K562 (cell line): ENCODE data around the gene CEP89. TPM values are rescaled to one million over a fixed set of nuclear protein-coding genes. Genes with fewer than 3 reads are reported as not detected.

Source experiments
- ATAC-seq: fragments of 200-7000 bp; cut with Tn5 transposase; 3 replicates; pipeline ENCODE4 v1.9.1; 2020; ENCODE audit warnings: moderate library complexity
- BruUV-seq: library from RNA; stranded (reverse); fragments of 400-500 nt; replicated peaks from 2 replicates; lab custom pipeline; 2021; lab: Mats Ljungman, UMichigan
- CTCF ChIA-PET: fragments of 300-600 bp; formaldehyde crosslinking; extraction: SDS; loops from one replicate; lab custom pipeline; 2021; ENCODE audit warnings: low intra/inter-chr PET ratio; lab: Yijun Ruan, JAX
- POLR2A ChIA-PET: fragments of 300-600, 350-650 bp; sonication (Branson Sonifier 250); formaldehyde crosslinking; extraction: SDS; loops from one replicate; lab custom pipeline; 2021; ENCODE audit warnings: antibody characterized with exemption, inconsistent platforms; lab: Yijun Ruan, JAX
- DNase-seq, 4 experiments: peaks; one replicate each; pipeline versions ENCODE4 v3.0.0 to v3.0.0-alpha.2; 2011 to 2018; ENCODE audit warnings: low spot score in 3 of 4, mixed read lengths in 3 of 4; ENCODE audit errors: extremely low read depth in 1 of 4
- FAIRE-seq: peaks from 2 replicates; lab custom pipeline; 2011; peaks lifted over from hg19 to GRCh38; lab: Jason Lieb, UNC
- H2AFZ ChIP-seq: 2 replicates; pipeline ENCODE4 v1.6.0; 2011; ENCODE audit warnings: low read depth, low read length, control low read depth, inconsistent platforms
- H3K27ac ChIP-seq: fragments of 200-600 bp; 3 replicates; pipeline ENCODE4 v1.8.0; 2011; ENCODE audit warnings: low read depth, mild to moderate bottlenecking, control low read depth, inconsistent platforms, low read length, moderate library complexity, mixed read lengths; ENCODE audit errors: extremely low read depth
- H3K27me3 ChIP-seq, 2 experiments: fragments of 300-600 bp in 1 of 2; 2 replicates in 1 of 2; 3 replicates in 1 of 2; pipeline versions ENCODE4 v1.6.0 to v1.8.0; 2011; ENCODE audit warnings: inconsistent platforms in 2 of 2, low read length in 2 of 2, mild to moderate bottlenecking in 1 of 2, mixed read lengths in 1 of 2, moderate library complexity in 1 of 2; ENCODE audit not compliant: control insufficient read depth in 2 of 2, insufficient read depth in 2 of 2
- H3K36me3 ChIP-seq: fragments of 300-600 bp; 3 replicates; pipeline ENCODE4 v1.8.0; 2011; ENCODE audit warnings: mild to moderate bottlenecking, low read length, inconsistent platforms; ENCODE audit not compliant: control insufficient read depth, insufficient read depth
- H3K4me1 ChIP-seq, 2 experiments: fragments of 200-600 bp in 1 of 2; replicated peaks in 1 of 2; 2 replicates in 1 of 2; 3 replicates in 1 of 2; pipeline versions ENCODE4 v1.5.1 to v1.8.0; 2011; ENCODE audit warnings: inconsistent platforms in 2 of 2, low read length in 2 of 2, mild to moderate bottlenecking in 1 of 2, mixed read lengths in 1 of 2, moderate library complexity in 1 of 2; ENCODE audit not compliant: control insufficient read depth in 2 of 2, insufficient read depth in 2 of 2
- H3K4me2 ChIP-seq: 2 replicates; pipeline ENCODE4 v1.6.1; 2011; ENCODE audit warnings: low read length, control low read depth, inconsistent platforms, mixed read lengths; ENCODE audit not compliant: insufficient read depth
- H3K4me3 ChIP-seq: fragments of 200-600 bp; sonication (generic), shearing (Covaris generic); 2 replicates; pipeline ENCODE4 v1.5.1; 2016; ENCODE audit warnings: control low read depth, inconsistent platforms
- H3K79me2 ChIP-seq: fragments of 200-600 bp; 3 replicates; pipeline ENCODE4 v1.8.0; 2011; ENCODE audit warnings: low read length, inconsistent platforms; ENCODE audit not compliant: control insufficient read depth, insufficient read depth
- H3K9ac ChIP-seq, 2 experiments: 2 replicates each; pipeline versions ENCODE4 v1.6.0 to v1.6.1; 2011; ENCODE audit warnings: low read depth in 2 of 2, low read length in 2 of 2, control low read depth in 1 of 2, inconsistent platforms in 1 of 2, mild to moderate bottlenecking in 1 of 2, mixed read lengths in 1 of 2; ENCODE audit not compliant: insufficient read depth in 1 of 2
- H3K9me1 ChIP-seq: one replicate; pipeline ENCODE4 v1.6.0; 2011; ENCODE audit warnings: inconsistent platforms, mild to moderate bottlenecking, low read length, moderate library complexity; ENCODE audit not compliant: control insufficient read depth, insufficient read depth
- H3K9me3 ChIP-seq: replicated peaks from 2 replicates; pipeline ENCODE4 v1.5.1; 2011; ENCODE audit warnings: low read depth, low read length, inconsistent platforms; ENCODE audit not compliant: control insufficient read depth, insufficient read depth
- H4K20me1 ChIP-seq: replicated peaks from 2 replicates; pipeline ENCODE4 v1.6.1; 2011; ENCODE audit warnings: low read length, inconsistent platforms, mixed read lengths; ENCODE audit not compliant: control insufficient read depth, insufficient read depth
- GABPB1 ChIP-seq: sonication (generic); formaldehyde crosslinking; IDR thresholded peaks from 2 replicates; pipeline ENCODE4 v1.8.0; 2022; ENCODE audit warnings: mild to moderate bottlenecking, missing genetic modification reagents
- HMG20B ChIP-seq: fragments of 250-450 bp; sonication (Bioruptor Pico); IDR thresholded peaks from 2 replicates; pipeline ENCODE4 v1.5.0; 2021; ENCODE audit warnings: mild to moderate bottlenecking
- JUN ChIP-seq, 2 experiments: sonication (generic) in 1 of 2; formaldehyde crosslinking in 1 of 2; IDR thresholded peaks; 2 replicates each; pipeline versions ENCODE4 v1.6.1 to v1.8.0; 2012 to 2022; ENCODE audit warnings: borderline replicate concordance in 2 of 2, mild to moderate bottlenecking in 2 of 2, improper control_type of control experiment in 1 of 2, low read depth in 1 of 2, low read length in 1 of 2, missing genetic modification reagents in 1 of 2
- LEF1 ChIP-seq: fragments of 450-650 bp; IDR thresholded peaks from 2 replicates; pipeline ENCODE4 v1.6.1; 2016; ENCODE audit warnings: mild to moderate bottlenecking
- NCOA2 ChIP-seq, 2 experiments: fragments of 450-650 bp; IDR thresholded peaks; 2 replicates each; pipeline ENCODE4 v1.6.1; 2018; ENCODE audit warnings: mild to moderate bottlenecking in 2 of 2, moderate library complexity in 1 of 2; ENCODE audit not compliant: partially characterized antibody in 2 of 2
- NFATC3 ChIP-seq: fragments of 450-650 bp; IDR thresholded peaks from 2 replicates; pipeline ENCODE4 v1.6.1; 2017; ENCODE audit warnings: mild to moderate bottlenecking
- SPI1 ChIP-seq: IDR thresholded peaks from 2 replicates; pipeline ENCODE4 v1.6.1; 2011; ENCODE audit warnings: low read depth, low read length, control low read depth, borderline replicate concordance
- SREBF1 ChIP-seq: fragments of 150-350 bp; IDR thresholded peaks from 2 replicates; pipeline ENCODE4 v1.6.1; 2014; ENCODE audit warnings: antibody characterized with exemption, low read depth, low read length, borderline replicate concordance
- ZKSCAN1 ChIP-seq: fragments of 150-350 bp; IDR thresholded peaks from 2 replicates; pipeline ENCODE4 v1.6.1; 2016; ENCODE audit warnings: low read depth, low read length
- ZNF76 ChIP-seq: fragments of 250-450 bp; sonication (Bioruptor Pico); IDR thresholded peaks from 2 replicates; pipeline ENCODE4 v1.4.0; 2020; ENCODE audit warnings: mild to moderate bottlenecking, moderate library complexity, borderline replicate concordance
- WGBS: fragments of 100-300 bp; shearing (Covaris generic); methylation state at CpG from one replicate; pipeline ENCODE4 v1.1.6; 2016; ENCODE audit warnings: low coverage, mixed read lengths; ENCODE audit not compliant: insufficient coverage; ENCODE audit errors: missing lambda C conversion rate; 5-methylcytosine and 5-hydroxymethylcytosine counted together
- in situ Hi-C: fragments of 300-500 bp; cut with MboI; formaldehyde crosslinking; loops from 4 replicates; pipeline ENCODE4 v1.15.0; 2018; ENCODE audit warnings: inconsistent platforms, mixed read lengths
- intact Hi-C: fragments of 100-400 bp; cut with micrococcal nuclease; formaldehyde crosslinking; loops from 2 replicates; pipeline ENCODE4 v1.14.2; 2022
- polyA plus RNA-seq, 8 experiments: library from polyadenylated mRNA; depleted of rRNA in 4 of 8; stranded (reverse) in 5 of 8; unstranded in 3 of 8; fragments of >200 nt; fragmentation: Nextera tagmentation in 2 of 8; fragmentation: Illumina TruSeq in 1 of 8; extraction: Ambion mirVana in 2 of 8; extraction: Trizol in 1 of 8; gene quantifications; 2 replicates each; pipeline versions ENCODE4 v1.2.1 to v1.2.3, GENCODE V29; 2011 to 2014; ENCODE audit warnings: inconsistent platforms in 1 of 8, missing spikeins in 1 of 8
- total RNA-seq, 7 experiments: library from RNA; depleted of rRNA in 6 of 7; stranded (reverse); fragments of >200 nt in 6 of 7; fragmentation: Illumina TruSeq in 2 of 7; extraction: Trizol in 2 of 7; gene quantifications; 2 replicates each; pipeline versions ENCODE4 v1.2.1 to v1.2.3, GENCODE V29; 2011 to 2021; ENCODE audit warnings: low replicate concordance in 1 of 7
- TF ChIP-seq, protein P1 (sequence below): fragments of 450-650 bp; formaldehyde crosslinking; IDR thresholded peaks from 2 replicates; pipeline ENCODE4 v1.4.0; 2020; ENCODE audit warnings: mild to moderate bottlenecking, moderate library complexity

Gene CEP89
- total and polyA plus RNA-seq, 9 of the 15 experiments (the other 6 are each of a cell fraction or from before 2014, with no cell fraction given), result 5.5 to 15.0 (median 7.2) TPM

DNA sequence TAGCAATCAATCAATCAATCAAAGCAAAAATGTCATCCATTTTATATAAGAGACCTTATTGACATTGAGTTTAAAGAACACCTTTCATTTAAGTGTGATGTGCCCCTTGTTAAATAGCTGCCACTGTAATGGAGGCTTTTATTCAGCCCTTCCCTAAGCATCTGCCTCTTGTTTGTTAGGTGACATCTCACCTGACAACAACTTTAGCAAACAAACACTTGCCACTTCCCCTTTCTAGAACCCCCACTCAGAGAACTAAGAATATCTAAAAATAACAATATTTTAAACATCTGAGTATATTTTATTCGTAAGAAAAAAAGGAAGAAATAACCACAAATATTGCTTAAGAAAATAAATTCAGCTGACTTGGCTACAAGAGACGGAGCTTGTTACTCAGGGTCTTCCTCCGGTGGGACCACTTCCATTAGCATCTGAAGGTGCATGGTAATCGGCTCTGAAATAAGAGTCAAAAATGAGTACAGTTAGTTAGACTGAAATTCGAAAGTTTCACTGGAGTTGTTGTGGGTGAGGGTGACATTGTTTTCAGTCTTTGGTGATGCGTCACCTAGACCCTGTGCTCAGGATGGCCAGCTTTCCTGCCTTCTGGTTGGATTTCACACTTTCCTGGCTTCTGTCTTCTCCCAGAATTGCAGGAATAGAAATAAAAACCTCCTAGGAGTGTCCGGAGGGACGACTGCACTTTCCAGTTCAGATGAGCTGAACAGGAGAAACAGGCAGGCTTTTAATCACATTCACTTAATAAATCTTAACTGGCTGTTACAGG lies 141.3 kb downstream of the CEP89 start:
- ChIA-PET POLR2A (interaction anchor here (0.6 to 2.8 kb wide), 3 partner anchors 9 to 34 kb away, joined by 3 to 9 read pairs (median 4); no protein-coding TSS in a partner anchor), CTCF (no interaction called here)
- in situ Hi-C loops, result no loop called here
- no peaks in the 10 kb centered on the region for H3K9me3 ChIP-seq
- H2AFZ ChIP-seq, result no peak overlapping the region
- no peak overlapping the region for H3K4me3 ChIP-seq
- H3K9me1 ChIP-seq, result no peaks in the 10 kb centered on the region
- TF ChIP-seq SPI1 (peak; percentile 68; the same call in 1 of the 2 replicates), HMG20B (CRISPR knock-in tag) (no peak)
- H3K79me2 ChIP-seq, result no peaks in the 10 kb centered on the region
- H3K27ac ChIP-seq, result no peak overlapping the region
- H4K20me1 ChIP-seq, result no peaks in the 10 kb centered on the region
- H3K9ac ChIP-seq, result no peak overlapping the region
- H3K4me1 ChIP-seq, result 0 out of 5 replicates have a peak, but pooled peaks cover 0 to 5% of the 10 kb centered on the region in 2 experiments
- intact Hi-C loops, result no loop called here
- H3K4me2 ChIP-seq, result no peak overlapping the region
- H3K27me3 ChIP-seq, result peaks cover 45 to 56% of the 10 kb centered on the region in 2 experiments
- ATAC-seq, result no peak
- no peak for DNase-seq
- no TSS peak for BruUV-seq
- FAIRE-seq, result no peak
- no peaks in the 10 kb centered on the region for H3K36me3 ChIP-seq
- 11% methylated on average over 8 of the region's 8 CpGs for WGBS

DNA sequence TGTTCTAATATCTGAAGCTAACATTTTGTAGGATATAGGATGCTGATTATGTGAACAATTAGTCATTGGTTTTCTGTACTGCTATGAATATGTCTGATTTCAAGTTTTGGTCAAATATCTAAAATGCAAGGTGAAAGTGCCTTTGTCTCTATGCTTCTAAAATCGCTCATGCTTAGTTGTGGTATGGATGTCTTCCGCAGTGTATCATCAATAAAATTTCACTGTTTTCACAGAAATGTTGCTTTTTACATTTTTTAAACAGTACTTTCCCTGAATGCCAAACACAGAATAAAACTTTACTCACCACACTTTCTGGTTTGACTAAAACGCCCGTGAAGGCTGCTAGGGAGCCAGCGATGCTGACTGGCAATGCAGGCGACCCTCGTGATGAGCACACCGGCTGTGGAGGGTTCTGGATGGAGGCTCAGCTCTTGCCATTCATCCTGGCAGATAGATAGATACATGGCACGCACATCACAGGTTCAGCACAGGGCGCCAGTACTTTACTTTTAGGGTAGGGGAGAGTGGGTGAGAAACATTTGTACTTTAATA lies 142.3 kb downstream of the CEP89 start:
- H4K20me1 ChIP-seq, result no peaks in the 10 kb centered on the region
- DNase-seq (no peak), FAIRE-seq (no peak), ATAC-seq (no peak)
- intact Hi-C loops, result no loop called here
- ChIA-PET CTCF (no interaction called here), POLR2A (interaction anchor here (2.8 kb wide), 1 partner anchor 10 kb away, joined by 9 read pairs; no protein-coding TSS in a partner anchor)
- BruUV-seq, result no TSS peak
- peaks cover 52 to 62% of the 10 kb centered on the region in 2 experiments for H3K27me3 ChIP-seq
- TF ChIP-seq ZKSCAN1 (no peak), ZNF76 (CRISPR knock-in tag) (no peak), GABPB1 (CRISPR knock-in tag) (no peak), JUN (IDR thresholded peaks at IDR 0.05; ENCODE audit: borderline replicate concordance, low read depth, low read length) (no peak), JUN (CRISPR knock-in tag; IDR thresholded peaks at IDR 0.05; ENCODE audit: borderline replicate concordance) (no peak), NCOA2 (IDR thresholded peaks at IDR 0.05; ENCODE audit: partially characterized antibody in 2 of 2) (no peak), NFATC3 (no peak), LEF1 (no peak), SREBF1 (no peak)
- TF ChIP-seq, protein P1, sequence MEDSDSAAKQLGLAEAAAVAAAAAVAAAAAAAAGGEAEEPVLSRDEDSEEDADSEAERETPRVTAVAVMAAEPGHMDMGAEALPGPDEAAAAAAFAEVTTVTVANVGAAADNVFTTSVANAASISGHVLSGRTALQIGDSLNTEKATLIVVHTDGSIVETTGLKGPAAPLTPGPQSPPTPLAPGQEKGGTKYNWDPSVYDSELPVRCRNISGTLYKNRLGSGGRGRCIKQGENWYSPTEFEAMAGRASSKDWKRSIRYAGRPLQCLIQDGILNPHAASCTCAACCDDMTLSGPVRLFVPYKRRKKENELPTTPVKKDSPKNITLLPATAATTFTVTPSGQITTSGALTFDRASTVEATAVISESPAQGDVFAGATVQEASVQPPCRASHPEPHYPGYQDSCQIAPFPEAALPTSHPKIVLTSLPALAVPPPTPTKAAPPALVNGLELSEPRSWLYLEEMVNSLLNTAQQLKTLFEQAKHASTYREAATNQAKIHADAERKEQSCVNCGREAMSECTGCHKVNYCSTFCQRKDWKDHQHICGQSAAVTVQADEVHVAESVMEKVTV (CRISPR knock-in tag), result no peak
- no peaks in the 10 kb centered on the region for H3K36me3 ChIP-seq
- no peaks in the 10 kb centered on the region for H3K9me1 ChIP-seq
- H3K9me3 ChIP-seq, result no peaks in the 10 kb centered on the region
- H3K4me2 ChIP-seq, result no peak overlapping the region
- H3K4me1 ChIP-seq, result 0 out of 5 replicates have a peak, but pooled peaks cover 0 to 6% of the 10 kb centered on the region in 2 experiments
- no peak overlapping the region for H3K27ac ChIP-seq
- in situ Hi-C loops, result no loop called here
- H3K4me3 ChIP-seq, result no peak overlapping the region
- 3% methylated on average over 10 of the region's 10 CpGs for WGBS
- H3K9ac ChIP-seq, result no peak overlapping the region
- H2AFZ ChIP-seq, result no peak overlapping the region
- H3K79me2 ChIP-seq, result no peaks in the 10 kb centered on the region
